NCI-H1436 (cell line): Measurements from ENCODE around the gene MEGF8.

Source experiments
- DNase-seq: peaks from one replicate; lab custom pipeline; 2025; lab: John Stamatoyannopoulos, UW

Gene MEGF8

DNA sequence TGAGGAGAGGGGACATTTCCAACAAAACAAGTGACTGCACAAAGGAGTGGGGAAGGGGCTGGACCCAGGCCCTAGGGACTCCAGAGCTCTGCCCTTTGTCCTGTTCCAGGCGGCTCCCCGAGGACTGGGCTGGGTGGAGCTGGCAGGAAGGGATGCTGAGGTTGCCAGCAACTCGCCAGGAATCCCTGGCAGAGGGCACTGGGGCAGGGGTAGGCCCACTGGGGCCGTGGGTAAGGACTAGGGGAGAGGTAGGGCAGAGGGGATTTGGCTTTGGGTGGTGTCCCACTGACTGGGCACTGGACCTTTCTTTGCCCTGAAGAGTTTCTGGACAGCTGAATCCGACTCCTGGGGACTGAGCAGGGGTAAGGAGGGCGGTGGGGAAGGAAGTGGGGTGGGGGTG, 93.9 kb downstream of the MEGF8 start:
- no peak for DNase-seq

DNA sequence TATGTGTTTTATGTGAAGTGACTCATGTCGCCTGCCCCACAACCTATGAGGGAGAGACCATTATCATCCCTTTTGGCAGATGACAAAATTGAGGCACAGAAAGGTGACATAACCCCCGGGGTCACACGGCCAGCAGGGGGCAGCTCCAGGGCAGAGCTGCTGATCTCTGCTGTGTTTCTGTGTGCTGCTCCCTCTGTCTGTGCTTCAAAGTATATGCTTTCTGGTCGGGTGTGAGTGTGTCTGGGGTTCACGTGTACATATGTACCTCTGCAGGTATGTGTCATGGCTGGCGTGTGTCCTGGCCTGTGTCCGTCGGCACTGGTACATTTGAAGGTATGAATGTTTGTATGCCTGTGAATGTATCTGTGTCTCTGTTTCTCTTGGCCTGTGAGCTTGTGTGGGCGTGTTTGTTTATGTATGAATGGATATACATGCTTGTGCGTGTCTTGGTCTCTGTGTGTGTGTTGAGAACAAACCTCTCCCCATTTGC, 94.7 kb downstream of the MEGF8 start:
- no peak for DNase-seq

- DNase-seq, result no peak
Observed at GRCh38 chr19:42421101-42421500, 95.7 kb downstream of the MEGF8 start.

- no peak for DNase-seq
Observed at GRCh38 chr19:42421591-42422031, 96.2 kb downstream of the MEGF8 start.

GRCh38 chr19:42422092-42422900, 96.9 kb downstream of the MEGF8 start:
- DNase-seq, result no peak

GRCh38 chr19:42422901-42423461, 97.5 kb downstream of the MEGF8 start:
- DNase-seq, result no peak

DNA sequence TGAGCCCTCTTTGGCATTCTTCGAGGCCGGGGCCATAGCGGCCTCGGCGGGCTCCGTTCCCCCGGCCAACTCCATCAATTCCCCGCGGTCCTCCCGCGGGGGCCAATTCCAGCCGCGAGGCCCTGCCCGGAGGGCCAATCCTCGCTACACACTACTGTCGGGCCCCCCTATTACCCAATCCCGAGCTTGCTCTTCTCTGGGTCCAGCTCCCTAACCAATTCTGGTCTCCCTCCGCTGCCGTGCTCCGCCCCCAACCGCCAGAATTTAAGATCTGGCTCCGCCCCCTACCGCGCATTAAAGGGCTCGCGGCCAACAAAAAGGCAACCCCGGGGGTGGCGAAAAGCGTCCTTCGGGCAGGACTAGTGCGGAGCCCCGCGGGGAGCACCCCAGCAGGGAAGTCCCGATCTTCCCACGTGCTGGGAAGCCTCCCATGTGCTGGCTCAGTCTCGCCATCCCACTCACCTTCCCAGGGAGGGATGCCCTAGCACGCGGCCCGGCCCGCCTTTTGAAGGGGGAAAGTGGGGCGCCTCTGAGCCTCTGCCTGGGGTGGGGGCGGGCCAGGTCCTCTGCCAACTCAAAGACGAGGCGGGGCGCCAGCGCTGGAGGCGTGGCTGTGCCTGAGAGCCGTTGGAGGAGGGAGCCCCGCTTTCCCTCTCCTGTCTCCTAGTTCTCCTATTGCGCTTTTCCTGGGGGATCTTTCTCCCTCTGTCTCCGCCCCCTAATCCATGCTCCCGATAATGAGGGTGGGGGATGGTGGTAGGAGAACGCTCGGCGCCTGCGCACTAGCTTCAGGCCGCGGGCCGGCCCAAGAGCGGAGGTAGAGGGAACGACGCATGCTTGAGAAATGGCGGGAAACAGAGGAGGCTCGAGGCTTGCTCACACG, 98.3 kb downstream of the MEGF8 start:
- peak; percentile 94 for DNase-seq

DNA sequence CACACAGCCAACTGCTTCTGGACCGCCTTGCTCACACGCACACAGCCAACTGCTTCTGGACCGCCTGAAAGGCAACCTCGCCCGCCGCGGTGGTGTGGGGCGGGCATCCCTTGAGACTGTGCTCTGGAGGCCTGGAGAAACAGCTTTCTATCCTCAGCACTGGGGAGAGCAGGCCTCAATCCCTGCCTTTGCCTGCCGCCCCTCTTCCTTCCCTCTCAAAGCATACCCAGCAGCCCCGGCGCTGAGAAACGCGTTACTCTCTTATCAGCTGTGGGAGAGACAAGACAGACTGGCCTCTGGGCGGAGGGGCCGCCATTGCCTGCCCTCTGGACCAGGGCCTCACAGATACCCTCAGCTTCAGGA, 98.9 kb downstream of the MEGF8 start:
- no peak for DNase-seq

DNA sequence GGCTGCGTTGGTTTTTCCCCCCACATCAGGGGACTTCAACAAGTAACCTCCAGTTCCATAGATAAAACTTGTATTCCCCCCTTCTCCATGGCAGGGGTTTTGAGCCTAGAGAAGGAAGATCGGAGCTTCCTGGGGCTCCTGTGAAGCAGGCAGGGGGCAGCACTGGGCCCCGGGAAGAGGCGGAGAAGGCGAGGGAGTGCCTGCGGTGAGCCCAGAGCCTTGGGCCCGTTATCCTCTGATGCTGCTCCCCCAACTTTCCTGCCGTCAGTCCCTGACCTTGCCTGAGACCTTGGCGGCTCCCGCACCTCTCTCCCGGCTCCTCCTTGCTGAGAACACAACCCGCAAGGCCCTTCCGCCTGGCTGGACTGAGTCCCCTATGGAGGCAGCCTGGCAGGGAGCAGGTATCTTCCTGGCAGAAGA, 99.3 kb downstream of the MEGF8 start:
- DNase-seq, result no peak

- no peak for DNase-seq
Observed at GRCh38 chr19:42426643-42427042, 101.2 kb downstream of the MEGF8 start.

GRCh38 chr19:42427313-42427712, 101.9 kb downstream of the MEGF8 start, which contains the start of gene LIPE:
TSS of gene LIPE (minus strand) at chr19:42427388. CDS start at chr19:42427149, 239 bp downstream.
- no peak for DNase-seq
